ENCODE results near the gene C19orf67. TPM values are rescaled to one million over a fixed set of nuclear protein-coding genes. Genes with fewer than 3 reads are reported as not detected.
A peak's percentile ranks its signal among the peaks of the same experiment; 100 is the strongest.

The C19orf67 gene
- total and polyA plus RNA-seq, 2 of the 13 experiments (the other 11 are each of a cell fraction or from before 2014, with no cell fraction given) = 0.11 to 0.32 TPM

GRCh38 chr19:14061081-14061749, 24.4 kb downstream of the C19orf67 start (continued):
- TF ChIP-seq DBP (CRISPR knock-in tag; IDR thresholded peaks at IDR 0.05; ENCODE audit: not compliant biosample characterization) = no peak
- no peak for TF ChIP-seq THAP8 (CRISPR knock-in tag; IDR thresholded peaks at IDR 0.05; ENCODE audit: borderline replicate concordance)
- peak; percentile 36; the same call in 1 of the 2 replicates for TF ChIP-seq ZGPAT (CRISPR knock-in tag; IDR thresholded peaks at IDR 0.05)
- TF ChIP-seq SOX6 (IDR thresholded peaks at IDR 0.05) = no peak
- 0 out of 2 replicates have a peak, but pooled peaks have one; percentile 40 for TF ChIP-seq SOX6 (CRISPR knock-in tag; IDR thresholded peaks at IDR 0.05)
- no peak for TF ChIP-seq ZFP41 (CRISPR knock-in tag; IDR thresholded peaks at IDR 0.05; ENCODE audit: borderline replicate concordance)
- peak; percentile 15 for TF ChIP-seq XRCC5 (optimal IDR thresholded peaks at IDR 0.05; ENCODE audit: low read length)
- peak; percentile 92 for TF ChIP-seq PAXIP1 (CRISPR knock-in tag; conservative IDR thresholded peaks at IDR 0.05)
- TF ChIP-seq ARID4A (CRISPR knock-in tag; IDR thresholded peaks at IDR 0.05; ENCODE audit: borderline replicate concordance) = peak; percentile 53; the same call in 1 of the 2 replicates
- TF ChIP-seq ZNF446 (CRISPR knock-in tag; IDR thresholded peaks at IDR 0.05) = no peak
- peak; percentile 44; the same call in 1 of the 2 replicates for TF ChIP-seq ZBED4 (CRISPR knock-in tag; IDR thresholded peaks at IDR 0.05; ENCODE audit: borderline replicate concordance)
